Measurements from ENCODE around the gene SIGLEC5.

SIGLEC5 gene

GRCh38 chr19:51627491-51628138 lies 2.6 kb downstream of the SIGLEC5 start:
- DNase-seq = no peak

GRCh38 chr19:51626675-51627074 lies 3.5 kb downstream of the SIGLEC5 start:
- DNase-seq = no peak

- DNase-seq = peak; percentile 62
Measured at GRCh38 chr19:51621178-51621577, 9.0 kb downstream of the SIGLEC5 start.

- no peak for DNase-seq
Measured at GRCh38 chr19:51615991-51616390, 14.2 kb downstream of the SIGLEC5 start.

- DNase-seq = no peak
Measured at GRCh38 chr19:51614789-51615188, 15.4 kb downstream of the SIGLEC5 start.

GRCh38 chr19:51610576-51610975 lies 19.6 kb downstream of the SIGLEC5 start:
- no peak for DNase-seq

GRCh38 chr19:51607920-51608562 lies 22.2 kb downstream of the SIGLEC5 start:
- DNase-seq = peak; percentile 96

- no peak for DNase-seq
Measured at GRCh38 chr19:51607077-51607476, 23.1 kb downstream of the SIGLEC5 start.

GRCh38 chr19:51602189-51602854 lies 27.9 kb downstream of the SIGLEC5 start:
- no peak for DNase-seq

GRCh38 chr19:51600940-51601580 lies 29.1 kb downstream of the SIGLEC5 start:
- no peak for DNase-seq

- DNase-seq = no peak
Measured at GRCh38 chr19:51599084-51599483, 31.1 kb downstream of the SIGLEC5 start.

- no peak for DNase-seq
Measured at GRCh38 chr19:51598159-51598915, 31.9 kb downstream of the SIGLEC5 start.

GRCh38 chr19:51595190-51596175 lies 34.7 kb downstream of the SIGLEC5 start:
- DNase-seq = peak; percentile 21

GRCh38 chr19:51594774-51595109 lies 35.5 kb downstream of the SIGLEC5 start:
- DNase-seq = no peak

GRCh38 chr19:51593969-51594773 lies 36.0 kb downstream of the SIGLEC5 start:
- DNase-seq = peak; percentile 99

GRCh38 chr19:51593138-51593890 lies 36.9 kb downstream of the SIGLEC5 start:
- DNase-seq = no peak

GRCh38 chr19:51592521-51592920 lies 37.7 kb downstream of the SIGLEC5 start:
- no peak for DNase-seq

- no peak for DNase-seq
Measured at GRCh38 chr19:51590441-51590840, 39.8 kb downstream of the SIGLEC5 start.

GRCh38 chr19:51589511-51589910 lies 40.7 kb downstream of the SIGLEC5 start:
- DNase-seq = no peak

Data from OCI-M1 (cell line).